NCI-H345 (cell line): Measurements from ENCODE around the gene SNX5.

Experiments
- DNase-seq: peaks from one replicate; lab custom pipeline; 2025; lab: John Stamatoyannopoulos, UW

The SNX5 gene

GRCh38 chr20:17992847-17993513 lies 24.4 kb upstream of the SNX5 start:
- DNase-seq = no peak

- DNase-seq = no peak
These were observed 23.6 kb upstream of the SNX5 start for GRCh38 chr20:17992224-17992637.

- no peak for DNase-seq
These were observed 21.8 kb upstream of the SNX5 start for GRCh38 chr20:17990278-17990972.

- DNase-seq = no peak
These were observed 19.4 kb upstream of the SNX5 start for GRCh38 chr20:17987988-17988387.

GRCh38 chr20:17985388-17986018 lies 16.9 kb upstream of the SNX5 start:
- no peak for DNase-seq

GRCh38 chr20:17976305-17976704 lies 7.7 kb upstream of the SNX5 start:
- no peak for DNase-seq

- peak; percentile 15 for DNase-seq
These were observed 3.5 kb upstream of the SNX5 start for GRCh38 chr20:17972121-17972520.

- no peak for DNase-seq
These were observed 2.9 kb upstream of the SNX5 start for GRCh38 chr20:17971300-17972013.

- no peak for DNase-seq
These were observed 1.4 kb upstream of the SNX5 start for GRCh38 chr20:17969884-17970409.

- peak; percentile 47 for DNase-seq
These were observed 787 bp upstream of the SNX5 start for GRCh38 chr20:17969278-17969883.

GRCh38 chr20:17967521-17968365 lies 851 bp downstream of the SNX5 start:
- no peak for DNase-seq

- DNase-seq = peak; percentile 9
These were observed 1.9 kb downstream of the SNX5 start for GRCh38 chr20:17966432-17967310.

GRCh38 chr20:17965042-17965697 lies 3.4 kb downstream of the SNX5 start:
- no peak for DNase-seq

GRCh38 chr20:17964632-17965031 lies 4.0 kb downstream of the SNX5 start:
- DNase-seq = no peak

GRCh38 chr20:17964073-17964472 lies 4.5 kb downstream of the SNX5 start:
- no peak for DNase-seq

- no peak for DNase-seq
These were observed 5.3 kb downstream of the SNX5 start for GRCh38 chr20:17963114-17963897.

GRCh38 chr20:17961587-17961940 lies 7.0 kb downstream of the SNX5 start:
- no peak for DNase-seq

- DNase-seq = no peak
These were observed 7.5 kb downstream of the SNX5 start for GRCh38 chr20:17960927-17961586.
